CD1c-positive myeloid dendritic cell (primary cell): ENCODE measurements around the gene PARK7.
"Not testable (repeated sequence)": the region's sequence is repeated elsewhere in the genome, so short reads cannot be mapped to it uniquely, and the experiment has no call there.

Source experiments
- DNase-seq: peaks from one replicate; pipeline ENCODE4 v3.0.0-alpha.2; 2016; ENCODE audit errors: extremely low spot score

Gene PARK7

DNA sequence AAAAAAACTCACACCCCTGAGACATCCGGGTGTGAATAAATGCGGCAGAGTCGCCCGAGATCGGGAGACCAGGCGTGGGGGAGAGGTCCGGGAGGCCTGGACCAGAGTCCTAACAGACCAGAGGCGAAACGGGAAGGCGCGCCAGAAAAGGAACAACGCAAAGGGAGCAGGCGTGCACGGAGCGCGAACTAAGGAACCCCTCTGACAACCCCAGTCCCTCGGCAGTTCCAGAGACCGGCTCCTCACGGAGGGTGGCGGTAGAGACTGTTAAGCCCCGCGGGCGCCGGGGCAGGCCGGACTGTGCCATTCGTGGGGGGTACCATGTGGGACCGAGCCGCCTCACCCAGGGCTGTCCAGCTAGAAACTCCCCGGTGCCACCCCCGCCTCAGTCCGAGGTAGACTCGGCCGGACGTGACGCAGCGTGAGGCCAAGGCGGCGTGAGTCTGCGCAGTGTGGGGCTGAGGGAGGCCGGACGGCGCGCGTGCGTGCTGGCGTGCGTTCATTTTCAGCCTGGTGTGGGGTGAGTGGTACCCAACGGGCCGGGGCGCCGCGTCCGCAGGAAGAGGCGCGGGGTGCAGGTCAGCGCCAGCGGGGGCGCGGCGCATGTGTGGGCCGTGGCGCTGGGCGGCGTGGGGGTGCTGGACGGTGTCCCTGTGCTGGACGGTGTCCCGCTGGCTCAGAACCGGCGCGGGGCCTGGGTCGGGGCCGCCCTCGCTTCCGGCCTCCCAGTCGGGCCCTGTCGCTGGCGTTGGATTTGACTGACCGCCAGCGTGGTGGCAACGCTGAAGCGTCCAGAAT is at the start of gene PARK7:
PARK7 (plus strand) TSS at position 496 of the 798 bp plus-strand sequence. CDS start 1,075 bp downstream, outside the sequence.
- peak; percentile 100 for DNase-seq

DNA sequence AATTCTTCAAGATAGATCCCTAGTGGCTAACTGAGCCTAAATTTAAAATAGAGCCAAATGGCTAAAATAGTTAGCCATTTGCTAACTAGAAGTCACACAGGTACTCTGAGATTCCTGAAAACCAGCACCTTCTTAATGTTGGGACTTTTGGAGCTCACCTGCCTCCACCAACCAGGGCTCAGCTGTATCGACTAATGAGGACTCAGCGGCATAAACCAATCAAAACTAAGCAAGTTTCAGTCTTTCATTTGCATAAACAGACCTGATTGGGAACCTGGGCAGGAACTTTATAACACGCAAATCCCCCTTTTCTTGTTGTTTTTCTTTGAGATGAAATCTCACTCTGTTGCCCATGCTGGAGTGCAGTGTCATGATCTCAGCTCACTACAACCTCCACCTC is 49.4 kb upstream of the PARK7 start:
- DNase-seq, result no peak

DNA sequence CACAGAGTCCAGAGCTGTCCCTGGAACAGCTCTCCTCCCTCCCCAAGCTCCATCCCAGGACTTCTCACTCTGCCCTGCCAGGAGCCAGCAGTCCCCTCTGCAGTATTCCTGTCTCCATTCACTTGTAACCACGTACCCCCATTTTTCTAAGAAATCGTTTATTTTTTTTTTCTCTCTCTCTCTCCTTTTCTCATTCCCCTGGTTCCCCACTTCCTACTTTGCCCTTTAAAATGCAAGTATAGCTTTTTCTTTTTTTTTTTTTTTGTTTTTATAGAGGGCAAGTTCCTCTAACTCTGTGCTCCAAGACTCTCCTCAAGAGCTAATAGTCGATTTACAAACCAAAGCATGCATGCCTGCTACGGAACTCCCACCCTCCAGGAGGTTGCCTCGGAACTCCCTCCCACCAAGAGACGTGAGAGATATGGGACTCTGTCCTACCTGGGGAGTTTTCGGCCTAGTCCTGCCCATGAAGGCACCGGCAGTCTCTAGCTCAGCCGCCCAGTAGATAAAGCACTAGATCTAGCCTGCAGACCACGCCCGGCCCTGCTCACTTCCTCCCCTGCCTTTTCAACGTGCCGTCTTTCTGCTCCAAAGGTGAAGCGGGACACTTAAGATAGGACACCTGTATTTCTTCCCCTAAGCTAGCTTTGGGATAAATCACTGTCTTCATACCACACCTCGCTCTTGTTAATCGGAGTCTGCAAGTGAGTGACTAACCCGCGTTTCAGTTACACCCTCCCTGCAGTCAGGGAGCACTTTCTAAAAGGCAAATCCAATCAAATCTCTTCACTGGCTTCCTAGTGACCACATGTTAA is 48.6 kb upstream of the PARK7 start:
- no peak for DNase-seq

DNA sequence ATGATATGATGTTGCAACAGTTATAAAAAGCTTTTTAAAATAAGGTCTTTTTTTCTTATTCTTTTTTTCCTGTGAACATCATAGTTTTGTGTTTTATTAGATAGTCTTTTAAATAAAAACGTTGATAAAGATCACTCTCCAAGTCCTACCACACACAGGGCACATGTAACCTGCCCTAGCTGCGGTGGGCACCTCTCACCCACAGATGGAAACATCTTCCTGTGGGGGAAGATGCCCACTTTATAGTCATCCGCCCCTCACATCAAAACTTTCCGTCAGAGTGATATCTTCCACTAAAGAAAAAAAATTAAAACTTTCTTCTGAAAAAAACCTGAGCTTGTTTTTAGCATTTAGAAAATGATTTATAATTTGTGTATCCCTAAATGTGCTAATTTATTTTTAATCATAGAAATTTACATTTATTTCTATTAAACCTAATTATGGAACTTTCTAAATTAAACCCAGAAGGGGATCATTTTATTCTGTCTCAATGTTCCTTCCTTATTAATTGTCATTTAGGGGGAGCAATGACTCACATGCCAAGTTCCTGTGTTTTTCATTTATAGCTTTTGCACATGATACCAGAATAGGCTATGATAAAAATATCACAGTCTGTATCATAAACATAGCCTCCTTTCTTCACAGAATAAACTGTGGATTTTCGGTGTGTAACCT is 45.5 kb upstream of the PARK7 start:
- no peak for DNase-seq

DNA sequence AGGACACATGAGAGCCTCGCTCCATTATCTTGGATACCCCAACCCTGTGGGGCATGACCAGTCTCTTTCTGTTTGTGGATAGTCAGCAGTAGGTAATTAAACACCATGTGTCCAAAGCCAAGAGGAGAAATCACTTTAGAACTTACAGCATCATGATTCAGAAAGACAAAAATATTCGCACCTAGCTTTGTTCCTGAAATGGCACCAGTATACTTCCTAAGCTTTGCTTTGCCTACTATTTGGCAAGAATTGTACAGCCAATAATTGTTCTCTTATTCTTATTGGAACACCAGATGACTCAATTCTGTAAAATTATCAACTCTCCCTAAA is 45.0 kb upstream of the PARK7 start:
- DNase-seq, result no peak

DNA sequence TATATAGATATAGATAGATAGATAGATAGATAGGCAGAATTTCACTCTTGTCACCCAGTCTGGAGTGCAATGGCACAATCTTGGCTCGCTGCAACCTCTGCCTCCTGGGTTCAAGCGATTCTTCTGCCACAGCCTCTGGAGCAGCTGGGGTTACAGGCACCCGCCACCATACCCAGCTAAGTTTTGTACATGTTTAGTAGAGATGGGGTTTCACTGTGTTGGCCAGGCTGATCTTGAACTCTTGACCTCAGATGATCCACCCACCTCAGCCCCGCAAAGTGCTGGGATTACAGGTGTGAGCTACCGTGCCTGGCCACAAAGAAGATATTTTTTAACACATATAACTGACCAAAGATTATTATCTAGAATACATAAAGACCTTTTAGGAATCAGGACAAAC is 43.5 kb upstream of the PARK7 start:
- DNase-seq, result not testable (repeated sequence)

DNA sequence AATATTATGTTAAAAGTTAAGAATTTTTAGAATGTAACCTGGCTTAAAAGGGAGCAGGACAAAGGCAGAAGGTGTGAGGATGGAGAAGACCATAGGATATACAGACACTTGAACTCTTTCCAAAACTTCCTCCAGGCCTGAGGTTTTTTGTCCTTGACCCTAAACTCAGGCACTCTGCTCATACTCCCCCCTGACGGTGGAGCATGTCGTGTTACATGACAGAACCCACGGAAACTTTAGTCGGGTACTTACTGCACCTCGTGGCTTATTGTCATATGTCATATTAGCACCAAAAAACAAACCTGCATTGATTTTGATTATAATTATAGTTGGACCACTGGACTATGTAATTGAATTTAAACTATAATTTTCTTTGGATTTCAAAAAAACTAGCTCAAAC is 41.6 kb upstream of the PARK7 start:
- DNase-seq, result no peak

DNA sequence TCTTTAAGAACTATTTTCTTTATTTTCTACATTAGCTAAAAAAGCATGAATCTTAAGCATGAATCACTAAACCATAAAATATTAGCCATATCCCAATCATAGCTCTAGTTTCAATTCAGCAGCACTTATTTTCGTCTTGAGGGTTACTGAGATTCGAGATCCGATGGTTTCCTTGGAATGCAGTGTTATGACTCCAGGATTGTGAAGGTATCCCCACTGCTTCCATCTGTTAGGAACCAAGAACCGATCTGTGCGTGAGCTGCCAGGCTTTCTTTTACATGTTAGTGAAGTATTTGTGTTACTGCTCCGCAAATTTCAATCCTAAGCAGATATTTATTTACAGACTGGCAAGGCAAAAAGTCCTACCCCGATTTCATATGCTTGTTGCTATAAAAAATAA is 39.7 kb upstream of the PARK7 start:
- DNase-seq, result no peak

DNA sequence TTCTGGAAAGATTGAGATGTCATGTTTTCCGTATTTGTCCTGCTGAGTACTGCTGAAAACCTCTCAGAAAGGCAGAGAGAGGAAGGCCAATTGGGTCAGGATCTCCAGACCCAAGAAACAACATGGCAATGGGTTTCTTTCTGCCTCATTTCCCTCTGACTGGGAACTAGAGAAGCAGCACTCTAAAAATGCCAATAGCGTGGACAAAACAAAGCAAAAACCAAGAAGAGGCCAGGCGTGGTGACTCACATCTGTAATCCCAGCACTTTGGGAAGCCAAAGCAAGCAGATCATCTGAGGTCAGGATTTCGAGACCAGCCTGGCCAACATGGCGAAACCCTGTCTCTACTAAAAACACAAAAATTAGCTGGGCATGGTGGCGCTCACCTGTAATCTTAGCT is 39.2 kb upstream of the PARK7 start:
- DNase-seq, result no peak

DNA sequence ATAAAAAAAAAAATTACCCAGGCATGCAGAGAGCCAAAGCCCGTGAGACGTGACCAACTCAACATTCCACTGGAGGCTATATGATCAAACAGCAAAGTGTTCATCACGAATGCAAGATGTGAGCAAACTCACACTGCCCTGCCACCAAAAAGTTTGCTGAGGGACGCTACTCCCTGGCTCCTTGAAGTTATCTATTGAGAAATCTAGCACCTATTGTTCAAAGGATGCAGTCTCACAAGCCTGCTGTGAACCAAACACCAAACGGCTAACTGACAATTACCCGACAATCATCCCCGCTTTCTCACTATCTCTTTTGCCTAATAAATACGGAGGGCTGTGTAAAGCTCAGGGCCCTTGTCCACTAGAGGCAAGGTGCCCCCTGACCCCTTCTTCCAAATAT is 34.5 kb upstream of the PARK7 start:
- not testable (repeated sequence) for DNase-seq

DNA sequence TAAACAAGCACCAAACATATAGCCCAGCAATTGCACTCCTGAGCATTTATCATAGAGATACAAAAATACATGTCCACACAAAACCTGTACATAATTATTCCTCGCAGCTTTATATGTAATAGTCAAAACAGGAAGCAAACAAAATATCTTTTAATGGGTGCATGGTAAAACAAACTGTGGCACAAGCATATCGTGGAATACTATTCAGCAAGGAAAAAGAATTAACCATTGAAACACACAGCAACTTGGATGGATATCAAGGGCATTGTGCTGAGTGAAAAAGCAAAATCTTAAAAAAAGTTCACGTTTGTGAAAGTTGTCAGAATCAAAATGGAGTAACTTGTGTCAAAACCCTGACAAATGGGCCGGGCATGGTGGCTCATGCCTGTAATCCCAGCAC is 33.3 kb upstream of the PARK7 start:
- DNase-seq, result no peak

DNA sequence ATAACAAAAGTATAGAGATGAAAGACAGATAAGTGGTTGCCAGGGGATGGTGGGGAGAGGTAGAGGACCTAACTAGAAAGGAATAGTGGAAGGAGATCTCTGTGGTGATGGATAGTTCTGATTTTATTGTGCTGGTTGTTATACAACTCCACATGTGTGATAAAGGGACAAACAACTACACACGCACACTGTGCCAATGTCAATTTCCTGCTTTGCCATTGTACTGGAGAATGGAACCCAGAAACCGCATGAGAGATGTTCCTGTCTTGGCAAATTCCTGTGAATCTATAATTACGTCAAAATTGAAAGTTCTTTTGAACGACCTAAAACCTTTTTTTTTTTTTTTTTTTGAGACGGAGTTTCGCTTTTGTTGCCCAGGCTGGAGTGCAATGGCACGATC is 31.9 kb upstream of the PARK7 start:
- DNase-seq, result peak; percentile 10

DNA sequence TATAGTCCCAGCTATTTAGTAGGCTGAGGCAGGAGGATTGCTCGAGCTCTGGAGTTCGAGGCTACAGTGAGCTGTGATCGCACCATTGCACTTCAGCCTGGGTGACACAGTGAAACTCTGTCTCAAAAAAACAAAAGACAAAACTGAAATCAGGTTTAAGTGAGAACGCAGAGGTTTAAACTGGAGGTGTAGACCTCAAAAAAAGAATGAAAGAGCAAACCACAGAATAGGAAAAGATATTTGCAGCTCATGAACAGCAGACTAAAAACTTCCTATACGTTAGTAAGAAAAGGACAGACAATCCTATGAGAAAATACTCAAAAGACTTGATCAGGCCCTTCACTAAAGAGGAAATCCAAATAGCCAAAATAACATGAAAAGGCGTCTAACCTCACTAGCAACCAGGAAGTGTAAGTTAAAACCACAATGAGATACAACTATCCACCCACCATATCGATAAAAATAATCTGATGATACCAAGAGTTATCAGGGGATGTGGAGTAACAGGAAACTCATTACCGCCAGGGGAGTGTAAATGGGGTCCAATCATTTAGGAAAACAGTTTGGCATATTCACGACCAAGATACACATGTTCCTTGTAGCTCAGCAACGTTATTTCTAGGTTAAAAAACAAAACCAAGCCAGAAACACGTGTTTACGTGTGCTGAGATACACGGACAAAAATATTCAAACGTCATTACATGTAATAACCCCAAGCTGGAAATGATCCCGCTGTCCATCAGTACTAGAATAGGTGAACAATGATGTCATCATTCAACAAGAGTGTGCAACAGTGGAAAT is 30.7 kb upstream of the PARK7 start:
- peak; percentile 10 for DNase-seq

DNA sequence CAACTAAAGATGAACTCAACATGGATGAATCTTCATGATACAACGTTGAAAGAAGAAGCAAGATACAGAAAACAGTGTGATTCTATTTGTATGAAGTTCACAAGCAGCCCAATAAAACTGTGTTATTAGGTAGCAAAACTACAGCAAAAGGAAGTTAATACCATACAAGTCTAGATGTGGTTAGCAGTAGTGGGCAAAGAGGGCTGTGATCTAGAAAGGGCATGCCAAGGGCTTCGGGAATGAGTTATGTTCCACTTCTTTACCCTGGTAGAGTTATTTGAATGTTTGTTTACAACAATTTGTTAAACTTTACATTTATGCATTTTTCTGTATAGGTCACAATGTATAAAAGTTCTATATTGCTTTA is 30.1 kb upstream of the PARK7 start:
- no peak for DNase-seq

DNA sequence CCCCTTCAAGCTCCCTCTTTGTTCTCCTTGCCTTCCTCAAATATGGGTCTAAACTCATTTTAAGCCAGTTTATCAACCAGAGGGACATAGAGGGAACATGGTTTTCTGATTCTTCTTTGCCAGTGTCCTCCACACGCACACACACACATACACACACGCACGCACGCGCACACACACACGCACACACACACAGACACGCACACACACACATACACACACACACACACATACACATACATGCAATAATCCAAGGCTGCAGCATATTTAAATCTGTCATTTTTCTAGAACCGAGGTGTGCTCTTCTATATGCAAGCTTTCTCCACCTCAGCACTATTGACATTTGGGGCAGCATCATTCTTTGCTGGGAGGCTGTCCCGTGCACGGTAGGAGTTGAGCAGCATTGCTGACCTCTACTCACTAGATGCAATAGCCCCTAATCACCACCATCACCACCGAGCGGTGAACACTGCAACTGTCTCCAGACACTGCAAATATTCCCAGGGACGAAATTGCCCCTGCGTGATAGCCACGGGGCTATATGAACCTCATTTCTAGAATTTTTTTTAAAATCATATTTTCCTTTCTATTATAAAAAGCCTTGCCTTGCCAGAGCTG is 28.9 kb upstream of the PARK7 start:
- DNase-seq, result no peak

DNA sequence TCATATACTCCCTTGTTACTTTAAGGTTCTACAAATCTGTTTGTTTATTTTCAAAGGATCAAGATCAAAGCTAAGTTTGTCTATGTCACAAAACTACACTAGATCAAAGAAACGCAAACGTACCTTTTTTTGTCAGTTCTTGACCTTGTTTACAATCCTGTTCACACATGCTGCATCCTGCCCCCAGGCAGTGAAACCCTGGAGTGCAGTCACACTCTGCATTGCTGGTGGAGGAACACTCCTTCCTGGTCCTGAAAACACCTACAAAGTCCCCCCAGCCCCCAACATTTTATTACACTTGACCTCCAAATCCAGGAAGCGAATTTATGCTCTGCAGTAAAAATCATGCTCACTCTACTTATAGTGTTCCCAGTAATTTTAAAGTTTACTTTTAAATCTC is 23.4 kb upstream of the PARK7 start:
- DNase-seq, result no peak

DNA sequence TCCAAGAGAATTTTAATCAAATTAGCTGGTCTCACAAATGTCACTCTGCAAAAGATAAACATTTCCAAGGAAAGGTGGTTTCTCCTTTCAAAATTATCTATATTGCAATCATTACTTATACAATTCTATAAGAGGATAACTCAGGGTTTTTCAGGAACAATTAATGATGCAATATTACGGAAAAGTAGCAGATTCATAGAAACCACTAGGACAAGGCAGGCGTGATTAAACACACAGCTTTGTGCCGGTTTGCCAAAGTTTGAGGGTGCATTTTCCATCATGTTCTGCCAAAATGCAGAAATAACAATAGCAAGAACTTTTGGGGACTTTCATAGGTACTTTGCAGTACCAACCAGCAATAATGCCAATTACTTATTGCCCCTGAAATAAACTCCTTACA is 21.5 kb upstream of the PARK7 start:
- no peak for DNase-seq

DNA sequence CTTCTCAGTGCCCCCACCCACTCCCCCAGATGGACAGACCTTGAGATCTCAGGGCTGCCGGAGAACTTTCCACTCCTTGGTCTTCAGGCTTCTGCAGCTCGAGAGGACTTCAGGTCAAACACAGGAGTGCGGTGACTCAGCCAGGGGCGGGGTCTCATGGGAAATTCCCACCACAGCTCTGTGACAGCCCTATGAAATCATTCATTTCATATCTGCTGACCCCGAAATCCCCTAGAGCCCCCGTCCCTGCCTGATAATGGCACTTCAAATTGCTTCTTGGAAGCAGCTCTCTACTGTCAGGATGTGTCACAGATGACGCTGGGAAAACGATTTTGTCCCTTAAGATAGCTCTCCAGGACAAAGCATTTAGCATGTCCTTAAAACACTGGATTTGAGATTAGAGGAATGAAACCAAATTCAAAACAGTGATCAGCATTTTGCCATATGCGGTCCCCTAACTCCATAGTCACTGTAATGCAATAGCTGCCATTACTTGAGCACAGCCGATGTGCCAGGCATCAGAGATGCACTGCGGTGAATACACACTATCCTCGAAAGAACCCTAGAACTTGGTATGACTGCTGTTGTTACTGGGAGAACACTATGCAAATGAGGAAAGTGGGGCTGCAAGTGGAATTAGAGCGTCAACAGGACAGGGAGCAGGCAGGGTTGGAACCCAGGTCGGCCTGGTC is 20.6 kb upstream of the PARK7 start, which contains the start of gene TNFRSF9:
TNFRSF9 (minus strand) TSS at position 95 of the 692 bp plus-strand sequence. CDS start 845 bp downstream, outside the sequence.
- DNase-seq, result peak; percentile 52

DNA sequence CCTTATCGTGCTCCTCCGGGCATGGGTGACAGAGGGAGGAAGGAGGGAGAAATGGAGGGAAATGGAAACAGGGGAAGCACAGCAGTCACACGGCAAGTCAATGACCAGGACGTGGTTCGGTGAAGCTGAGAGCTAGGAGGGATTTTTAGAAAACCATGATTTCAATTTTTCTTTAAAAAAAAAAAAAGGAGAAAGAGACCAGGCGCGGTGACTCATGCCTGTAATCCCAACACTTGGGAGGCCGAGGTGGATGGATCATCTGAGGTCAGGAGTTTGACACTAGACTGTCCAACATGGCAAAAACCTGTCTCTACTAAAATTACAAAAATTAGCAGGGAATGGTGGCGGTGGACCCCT is 20.1 kb upstream of the PARK7 start:
- DNase-seq, result peak; percentile 1

DNA sequence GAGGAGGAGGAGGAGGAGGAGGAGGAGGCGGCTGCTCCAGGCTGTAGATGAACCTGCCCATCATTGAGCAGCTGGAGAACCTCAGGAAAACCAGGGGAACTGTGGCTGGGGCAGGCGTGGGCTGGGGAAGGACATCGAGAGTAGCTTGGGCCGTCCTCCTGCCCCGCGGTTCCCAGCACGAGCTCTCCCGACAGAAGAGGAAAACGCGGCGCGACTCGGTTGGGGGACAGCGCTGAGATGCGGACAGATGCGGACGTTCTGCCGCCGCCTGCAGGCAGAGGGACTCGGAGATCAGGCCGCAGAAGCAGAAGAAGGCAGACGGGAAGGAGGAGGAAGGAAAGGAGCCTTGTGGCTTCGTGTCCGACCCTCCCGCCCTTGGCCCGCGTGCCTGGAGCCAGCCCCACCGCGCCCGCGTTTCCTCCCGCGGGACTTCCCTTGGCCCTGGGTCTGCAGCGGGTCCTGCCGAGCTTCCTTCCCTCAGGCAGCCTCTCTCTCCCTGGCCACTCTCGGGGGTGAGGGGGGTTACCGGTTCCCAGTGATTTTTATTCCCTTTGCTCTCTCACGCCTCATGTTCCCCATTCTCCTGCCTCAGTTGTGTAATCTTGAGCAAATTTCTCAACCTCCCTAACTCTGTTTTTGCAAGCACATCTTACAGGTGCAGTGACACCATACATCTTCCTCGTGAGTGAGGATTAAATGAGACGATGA is 19.1 kb upstream of the PARK7 start:
- peak; percentile 64 for DNase-seq
